NOMO-1 treated with dmso at 0.1 percent for 144 hours (cell line): Measurements from ENCODE around the gene SLC35F4.

Experiments used
- DNase-seq: peaks from one replicate; lab custom pipeline; 2025; ENCODE audit not compliant: unreplicated experiment; lab: John Stamatoyannopoulos, UW

SLC35F4 gene

GRCh38 chr14:57848786-57849185 is 17.1 kb downstream of the SLC35F4 start:
- no peak for DNase-seq

- DNase-seq, result no peak
Observed at GRCh38 chr14:57848353-57848752, 17.5 kb downstream of the SLC35F4 start.

- no peak for DNase-seq
Observed at GRCh38 chr14:57847706-57848105, 18.2 kb downstream of the SLC35F4 start.

GRCh38 chr14:57847096-57847495 is 18.8 kb downstream of the SLC35F4 start:
- DNase-seq, result no peak

GRCh38 chr14:57846596-57846995 is 19.3 kb downstream of the SLC35F4 start:
- no peak for DNase-seq

GRCh38 chr14:57845802-57846531 is 19.9 kb downstream of the SLC35F4 start:
- DNase-seq, result no peak

GRCh38 chr14:57845316-57845715 is 20.6 kb downstream of the SLC35F4 start:
- no peak for DNase-seq

- DNase-seq, result no peak
Observed at GRCh38 chr14:57837267-57837666, 28.6 kb downstream of the SLC35F4 start.

- no peak for DNase-seq
Observed at GRCh38 chr14:57835766-57836165, 30.1 kb downstream of the SLC35F4 start.

GRCh38 chr14:57834961-57835360 is 30.9 kb downstream of the SLC35F4 start:
- no peak for DNase-seq

GRCh38 chr14:57834001-57834598 is 31.8 kb downstream of the SLC35F4 start:
- no peak for DNase-seq

- DNase-seq, result no peak
Observed at GRCh38 chr14:57833323-57833722, 32.6 kb downstream of the SLC35F4 start.

GRCh38 chr14:57831981-57832380 is 33.9 kb downstream of the SLC35F4 start:
- peak; percentile 1 for DNase-seq

GRCh38 chr14:57828713-57829112 is 37.2 kb downstream of the SLC35F4 start:
- DNase-seq, result no peak

- DNase-seq, result no peak
Observed at GRCh38 chr14:57823015-57823660, 42.8 kb downstream of the SLC35F4 start.

GRCh38 chr14:57822081-57822480 is 43.8 kb downstream of the SLC35F4 start:
- DNase-seq, result no peak

GRCh38 chr14:57820581-57820980 is 45.3 kb downstream of the SLC35F4 start:
- no peak for DNase-seq

- DNase-seq, result no peak
Observed at GRCh38 chr14:57818511-57818910, 47.4 kb downstream of the SLC35F4 start.

- no peak for DNase-seq
Observed at GRCh38 chr14:57816568-57817284, 49.2 kb downstream of the SLC35F4 start.

- no peak for DNase-seq
Observed at GRCh38 chr14:57814726-57815125, 51.2 kb downstream of the SLC35F4 start.

GRCh38 chr14:57812741-57813140 is 53.2 kb downstream of the SLC35F4 start:
- no peak for DNase-seq
